Esophagus squamous epithelium (tissue), 5 donors: ENCODE results near the gene SLX9. TPM values are rescaled to one million over a fixed set of nuclear protein-coding genes. Genes with fewer than 3 reads are reported as not detected.

Experiments
- DNase-seq: peaks from one replicate; lab custom pipeline; 2025; lab: John Stamatoyannopoulos, UW
- H3K27ac ChIP-seq, 4 donors: fragments of 200-600 bp; sonication (generic); one replicate each; pipeline ENCODE4 v1.5.1; 2016 to 2019; ENCODE audit warnings: mild to moderate bottlenecking in 1 of 4
- H3K27me3 ChIP-seq, 4 donors: fragments of 200-600 bp; sonication (generic); 1 replicate in 3 of 4; 2 replicates in 1 of 4; pipeline versions ENCODE4 v1.5.1 to v1.6.0; 2017 to 2021; ENCODE audit warnings: antibody characterized with exemption in 1 of 4
- H3K36me3 ChIP-seq, 3 donors: fragments of 200-600 bp; sonication (generic); one replicate each; pipeline ENCODE4 v1.5.1; 2016 to 2019
- H3K4me1 ChIP-seq, 3 donors: fragments of 200-600 bp; sonication (generic); one replicate each; pipeline ENCODE4 v1.5.1; 2017 to 2019
- H3K4me3 ChIP-seq, 4 donors: fragments of 200-600 bp; sonication (generic); 1 replicate in 3 of 4; 2 replicates in 1 of 4; pipeline ENCODE4 v1.5.1; 2016 to 2019; ENCODE audit warnings: mild to moderate bottlenecking in 2 of 4, moderate library complexity in 1 of 4
- H3K9me3 ChIP-seq, 3 donors: fragments of 200-600 bp; sonication (generic); one replicate each; pipeline ENCODE4 v1.5.1; 2016 to 2019
- POLR2A ChIP-seq, 4 donors: fragments of 450-650 bp; IDR thresholded peaks; one replicate each; pipeline ENCODE4 v1.6.1; 2017; ENCODE audit warnings: antibody characterized with exemption in 4 of 4, mild to moderate bottlenecking in 4 of 4, moderate library complexity in 3 of 4
- WGBS, 2 donors: methylation state at CpG; one replicate each; pipeline ENCODE4 v1.1.5; 2018; 5-methylcytosine and 5-hydroxymethylcytosine counted together
- intact Hi-C: fragments of 100-400 bp; cut with DNase I; formaldehyde crosslinking; loops from one replicate; pipeline ENCODE4 v1.15.0; 2022
- total RNA-seq, 4 donors: library from RNA; depleted of rRNA; stranded (reverse); fragments of >200 nt; gene quantifications; one replicate each; pipeline ENCODE4 v1.1.0, GENCODE V29; 2016
- TF ChIP-seq, protein P1 (sequence below), 6 experiments: fragments of 450-650 bp in 4 of 6; fragments of 200-600 bp in 2 of 6; sonication (generic) in 2 of 6; IDR thresholded peaks; one replicate each; pipeline ENCODE4 v1.5.1; 2016 to 2019; ENCODE audit warnings: antibody characterized with exemption in 6 of 6, mild to moderate bottlenecking in 4 of 6, moderate library complexity in 4 of 6
- donor health status: DM: yes; HTN: yes; CAD: no.

The SLX9 gene
- total RNA-seq, 4 donors from 2014 or later: 10.2 to 16.1 (median 11.1) TPM

- intact Hi-C loops: no loop called here
- TF ChIP-seq POLR2A (IDR thresholded peaks at IDR 0.05): no peak
- TF ChIP-seq, protein P1, sequence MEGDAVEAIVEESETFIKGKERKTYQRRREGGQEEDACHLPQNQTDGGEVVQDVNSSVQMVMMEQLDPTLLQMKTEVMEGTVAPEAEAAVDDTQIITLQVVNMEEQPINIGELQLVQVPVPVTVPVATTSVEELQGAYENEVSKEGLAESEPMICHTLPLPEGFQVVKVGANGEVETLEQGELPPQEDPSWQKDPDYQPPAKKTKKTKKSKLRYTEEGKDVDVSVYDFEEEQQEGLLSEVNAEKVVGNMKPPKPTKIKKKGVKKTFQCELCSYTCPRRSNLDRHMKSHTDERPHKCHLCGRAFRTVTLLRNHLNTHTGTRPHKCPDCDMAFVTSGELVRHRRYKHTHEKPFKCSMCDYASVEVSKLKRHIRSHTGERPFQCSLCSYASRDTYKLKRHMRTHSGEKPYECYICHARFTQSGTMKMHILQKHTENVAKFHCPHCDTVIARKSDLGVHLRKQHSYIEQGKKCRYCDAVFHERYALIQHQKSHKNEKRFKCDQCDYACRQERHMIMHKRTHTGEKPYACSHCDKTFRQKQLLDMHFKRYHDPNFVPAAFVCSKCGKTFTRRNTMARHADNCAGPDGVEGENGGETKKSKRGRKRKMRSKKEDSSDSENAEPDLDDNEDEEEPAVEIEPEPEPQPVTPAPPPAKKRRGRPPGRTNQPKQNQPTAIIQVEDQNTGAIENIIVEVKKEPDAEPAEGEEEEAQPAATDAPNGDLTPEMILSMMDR (IDR thresholded peaks at IDR 0.05): no peak
- 93% methylated on average over 4 of the region's 23 CpGs; no CpG with 5 or more reads in 1 of the 2 donors for WGBS, 2 donors
- Histone ChIP-seq H3K36me3 (no peaks in the 10 kb centered on the region), H3K27me3 (no peaks in the 10 kb centered on the region), H3K9me3 (no peaks in the 10 kb centered on the region), H3K27ac (no peak overlapping the region), H3K4me1 (peaks cover 4 to 24% (median 9%) of the 10 kb centered on the region in 3 donors), H3K4me3 (no peak overlapping the region)
- no peak for DNase-seq
Measured at GRCh38 chr21:44986471-44987291, 46.9 kb downstream of the SLX9 start.

- 72 to 75% methylated on average over 4 to 11 of the region's 23 CpGs for WGBS, 2 donors
- Histone ChIP-seq H3K9me3 (no peaks in the 10 kb centered on the region), H3K27me3 (no peaks in the 10 kb centered on the region), H3K4me3 (no peak overlapping the region), H3K4me1 (peaks cover 4 to 31% (median 13%) of the 10 kb centered on the region in 3 donors), H3K36me3 (no peaks in the 10 kb centered on the region), H3K27ac (no peak overlapping the region)
- intact Hi-C loops: no loop called here
- no peak for TF ChIP-seq POLR2A (IDR thresholded peaks at IDR 0.05)
- TF ChIP-seq, protein P1 (IDR thresholded peaks at IDR 0.05): no peak
- no peak for DNase-seq
Measured at GRCh38 chr21:44987301-44987885, 47.6 kb downstream of the SLX9 start.

DNA sequence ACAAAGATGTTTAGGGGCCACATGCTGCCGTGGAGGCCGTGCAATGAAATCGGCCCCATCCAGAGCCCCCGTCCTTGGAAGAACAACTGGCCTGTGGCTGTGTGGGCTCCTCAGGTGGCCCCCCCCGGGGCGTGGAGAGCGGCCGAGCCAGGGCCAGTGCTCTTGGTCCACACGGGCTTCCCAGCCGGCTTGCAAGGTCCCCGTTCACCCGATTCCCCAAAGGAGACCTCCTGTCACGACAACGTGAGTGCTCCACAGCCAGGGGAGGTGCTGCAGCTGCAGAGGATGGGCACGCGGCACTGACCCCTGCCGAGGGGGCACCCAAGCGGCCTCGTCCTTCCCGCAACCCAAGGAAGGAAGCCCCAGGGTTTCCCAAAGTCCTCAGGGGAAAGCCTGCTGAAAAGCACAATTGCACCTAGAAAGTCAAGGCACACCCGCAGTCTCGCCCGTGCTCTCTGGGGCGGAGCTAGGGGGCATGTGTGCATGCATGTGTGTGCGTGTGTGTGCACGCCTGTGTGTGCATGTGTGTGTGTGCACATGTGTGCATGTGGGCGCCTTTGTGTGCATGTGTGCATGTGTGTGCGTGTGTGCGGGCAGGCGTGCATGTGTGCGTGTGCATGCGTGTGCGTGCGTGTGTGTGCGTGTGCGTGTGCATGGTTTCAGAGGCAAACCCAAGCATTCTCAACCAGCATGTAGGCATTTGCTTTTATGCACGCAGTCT is 48.2 kb downstream of the SLX9 start:
- Histone ChIP-seq H3K27ac (no peak overlapping the region), H3K9me3 (no peaks in the 10 kb centered on the region), H3K27me3 (no peaks in the 10 kb centered on the region), H3K4me3 (no peak overlapping the region), H3K36me3 (no peaks in the 10 kb centered on the region), H3K4me1 (peaks cover 0 to 26% (median 7%) of the 10 kb centered on the region in 3 donors)
- TF ChIP-seq, protein P1 (IDR thresholded peaks at IDR 0.05): no peak
- TF ChIP-seq POLR2A (IDR thresholded peaks at IDR 0.05): no peak
- intact Hi-C loops: no loop called here
- DNase-seq: no peak
- 61 to 100% methylated on average over 1 to 13 of the region's 37 CpGs for WGBS, 2 donors

DNA sequence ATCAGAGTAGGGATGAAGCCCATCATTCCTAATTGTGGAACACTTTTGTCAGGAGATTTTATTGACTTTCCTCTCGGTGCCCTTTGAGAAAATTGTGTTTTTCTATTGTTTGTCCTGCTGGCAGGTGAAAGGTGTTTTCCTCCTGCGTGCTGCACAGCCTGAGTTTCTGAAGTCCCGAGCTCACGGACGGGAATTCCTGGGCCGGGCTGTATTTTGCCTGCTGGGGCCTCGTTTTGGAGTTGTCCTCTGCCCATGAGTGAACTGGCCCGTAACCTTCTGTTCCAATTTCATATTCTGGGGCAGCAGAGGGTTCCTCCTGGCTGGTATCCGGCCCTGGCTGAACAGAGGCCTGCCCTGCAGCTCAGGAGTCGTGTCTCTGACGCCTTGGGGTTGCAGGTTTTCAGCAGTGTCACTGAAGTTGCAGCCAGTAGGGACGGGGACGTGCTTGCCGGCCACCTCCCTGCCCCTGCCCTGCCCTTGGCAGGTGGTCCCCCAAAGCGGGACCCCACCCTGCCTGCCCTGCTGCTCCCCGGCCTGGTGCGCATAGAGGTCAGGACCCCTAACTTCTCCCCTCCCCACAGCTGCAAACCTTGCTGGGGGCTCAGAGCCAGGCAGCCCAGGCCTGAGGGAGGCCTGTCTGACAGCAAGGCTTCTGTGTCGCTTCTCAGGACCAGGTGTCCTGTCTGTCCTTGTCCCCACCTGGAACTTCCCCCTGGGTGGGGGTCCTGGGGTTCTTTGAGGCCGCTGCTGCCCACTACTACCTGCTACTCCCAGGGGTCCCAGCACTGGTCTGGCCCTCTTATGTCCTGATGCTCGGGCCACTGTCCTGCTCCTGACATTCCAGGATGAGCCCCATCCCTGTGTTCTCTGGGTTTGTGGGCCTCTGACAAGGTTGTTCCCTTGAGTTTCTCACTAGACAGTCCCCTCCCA is 49.0 kb downstream of the SLX9 start:
- intact Hi-C loops: no loop called here
- no peaks in the 10 kb centered on the region for H3K9me3 ChIP-seq
- no peaks in the 10 kb centered on the region for H3K36me3 ChIP-seq
- H3K4me3 ChIP-seq: no peak overlapping the region
- H3K4me1 ChIP-seq: peaks cover under 1 to 33% (median 8%) of the 10 kb centered on the region in 3 donors
- peaks cover 0 to 1% (median 0%) of the 10 kb centered on the region in 4 donors for H3K27me3 ChIP-seq
- WGBS, 2 donors: 78 to 85% methylated on average over 10 of the region's 20 CpGs
- TF ChIP-seq, protein P1 (IDR thresholded peaks at IDR 0.05): no peak
- TF ChIP-seq POLR2A (IDR thresholded peaks at IDR 0.05): no peak
- peak overlapping the region in 3 of 4 donors; percentile 53 to 58 (median 53) for H3K27ac ChIP-seq
- no peak for DNase-seq
